HUDEP-2 (cell line): ENCODE results near the gene C11orf24.

Source experiments
- DNase-seq, 76 experiments: peaks; one replicate each; lab custom pipeline; 2025; ENCODE audit not compliant: unreplicated experiment in 76 of 76; lab: John Stamatoyannopoulos, UW

Gene C11orf24

GRCh38 chr11:68212421-68213134 is 59.2 kb downstream of the C11orf24 start:
- peak in 68 of 76 experiments; percentile 9 to 78 (median 54) for DNase-seq

GRCh38 chr11:68211546-68211945 is 60.2 kb downstream of the C11orf24 start:
- no peak for DNase-seq
